HCT116 (cell line): Measurements from ENCODE around the gene GTF2IRD1. TPM values are rescaled to one million over a fixed set of nuclear protein-coding genes. Genes with fewer than 3 reads are reported as not detected.

Source experiments
- ATAC-seq: fragments of 200-7000 bp; cut with Tn5 transposase; 2 replicates; pipeline ENCODE4 v1.9.1; 2020; ENCODE audit warnings: mild to moderate bottlenecking, moderate library complexity
- BruUV-seq: library from RNA; stranded (reverse); fragments of 400-500 nt; replicated peaks from 2 replicates; lab custom pipeline; 2021; lab: Mats Ljungman, UMichigan
- CTCF ChIA-PET: fragments of 300-600 bp; sonication (Branson Sonifier 250); formaldehyde crosslinking; loops from one replicate; lab custom pipeline; 2021; ENCODE audit warnings: antibody characterized with exemption; lab: Charles Lee
- POLR2A ChIA-PET: fragments of 300-600, 350-600 bp; sonication (Branson Sonifier 250); formaldehyde crosslinking; loops from one replicate; lab custom pipeline; 2021; ENCODE audit warnings: antibody characterized with exemption; lab: Charles Lee
- RAD21 ChIA-PET, 2 experiments: fragments of 300-600 bp; sonication (Branson Sonifier 250); formaldehyde crosslinking; loops; one replicate each; lab custom pipeline; 2023; ENCODE audit warnings: low total read pairs in 2 of 2; ENCODE audit not compliant: uncharacterized antibody in 2 of 2, unreplicated experiment in 2 of 2, low non-redundant PET in 1 of 2; lab: Charles Lee
- DNase-seq: peaks from one replicate; pipeline ENCODE4 v3.0.0-alpha.2; 2010; ENCODE audit warnings: low read depth, low spot score
- H2AFZ ChIP-seq: fragments of 200-600 bp; shearing (Covaris generic), sonication (generic); 2 replicates; pipeline ENCODE4 v1.6.1; 2017; ENCODE audit warnings: low read depth, mixed run types, mixed read lengths, antibody characterized with exemption, low read length; ENCODE audit not compliant: poor library complexity, severe bottlenecking
- H3K27ac ChIP-seq: 2 replicates; pipeline ENCODE4 v1.5.1; 2012; ENCODE audit warnings: low read depth, low read length
- H3K27me3 ChIP-seq: fragments of 200-600 bp; sonication (generic); 2 replicates; pipeline ENCODE4 v1.6.1; 2016; ENCODE audit warnings: mixed run types, low read length, mixed read lengths; ENCODE audit not compliant: insufficient read depth
- H3K36me3 ChIP-seq, 2 experiments: fragments of 200-500 bp in 1 of 2; fragments of 200-600 bp in 1 of 2; sonication (Bioruptor generic) in 1 of 2; sonication (generic) in 1 of 2; 2 replicates each; pipeline versions ENCODE4 v1.5.1 to v1.6.1; 2014 to 2016; ENCODE audit warnings: low read length in 2 of 2, inconsistent platforms in 1 of 2, mixed read lengths in 1 of 2, mixed run types in 1 of 2; ENCODE audit not compliant: insufficient read depth in 2 of 2, control insufficient read depth in 1 of 2
- H3K4me1 ChIP-seq, 2 experiments: fragments of 200-600 bp in 1 of 2; sonication (generic) in 1 of 2; 2 replicates each; pipeline versions ENCODE4 v1.5.1 to v1.6.1; 2012 to 2017; ENCODE audit warnings: low read length in 2 of 2, inconsistent platforms in 1 of 2, mild to moderate bottlenecking in 1 of 2, mixed read lengths in 1 of 2, mixed run types in 1 of 2, moderate library complexity in 1 of 2; ENCODE audit not compliant: insufficient read depth in 2 of 2, control insufficient read depth in 1 of 2
- H3K4me2 ChIP-seq: fragments of 200-600 bp; sonication (generic); 2 replicates; pipeline ENCODE4 v1.6.1; 2017; ENCODE audit warnings: mixed run types, low read length, mixed read lengths
- H3K4me3 ChIP-seq, 2 experiments: fragments of 200-600 bp in 1 of 2; sonication (generic) in 1 of 2; replicated peaks in 1 of 2; 2 replicates each; pipeline ENCODE4 v1.5.1; 2011 to 2016; ENCODE audit warnings: low read length in 2 of 2, control low read depth in 1 of 2, low read depth in 1 of 2, mild to moderate bottlenecking in 1 of 2, mixed read lengths in 1 of 2, mixed run types in 1 of 2
- H3K79me2 ChIP-seq: fragments of 200-600 bp; sonication (generic); 2 replicates; pipeline ENCODE4 v1.6.1; 2017; ENCODE audit warnings: mild to moderate bottlenecking, mixed run types, low read length, moderate library complexity, mixed read lengths; ENCODE audit not compliant: insufficient read depth
- H3K9ac ChIP-seq: fragments of 200-600 bp; sonication (generic); 2 replicates; pipeline ENCODE4 v1.6.1; 2016; ENCODE audit warnings: low read length, mixed read lengths
- H3K9me2 ChIP-seq: fragments of 200-600 bp; sonication (generic), shearing (Covaris generic); 2 replicates; pipeline ENCODE4 v1.6.1; 2017; ENCODE audit warnings: mixed run types, mild to moderate bottlenecking, moderate library complexity; ENCODE audit not compliant: insufficient read depth
- H3K9me3 ChIP-seq, 2 experiments: fragments of 200-500 bp in 1 of 2; fragments of 200-600 bp in 1 of 2; sonication (Bioruptor generic) in 1 of 2; sonication (generic) in 1 of 2; 2 replicates each; pipeline ENCODE4 v1.6.1; 2014 to 2017; ENCODE audit warnings: low read length in 2 of 2, mixed read lengths in 2 of 2, inconsistent platforms in 1 of 2, low read depth in 1 of 2, mild to moderate bottlenecking in 1 of 2, mixed run types in 1 of 2, moderate library complexity in 1 of 2; ENCODE audit not compliant: control insufficient read depth in 1 of 2, insufficient read depth in 1 of 2
- H4K20me1 ChIP-seq: fragments of 200-600 bp; sonication (generic), shearing (Covaris generic); 2 replicates; pipeline ENCODE4 v1.6.1; 2017; ENCODE audit warnings: mixed run types, mild to moderate bottlenecking, moderate library complexity; ENCODE audit not compliant: insufficient read depth
- ATF3 ChIP-seq: IDR thresholded peaks from 2 replicates; pipeline ENCODE4 v1.6.1; 2012
- CEBPB ChIP-seq: IDR thresholded peaks from 2 replicates; pipeline ENCODE4 v1.6.1; 2012; ENCODE audit warnings: low read depth
- CTCF ChIP-seq, 3 experiments: fragments of 200-600 bp in 1 of 3; sonication (generic) in 1 of 3; IDR thresholded peaks in 2 of 3; conservative IDR thresholded peaks in 1 of 3; 2 replicates each; pipeline ENCODE4 v1.5.1; 2012 to 2017; ENCODE audit warnings: low read depth in 2 of 3, low read length in 2 of 3, antibody characterized with exemption in 1 of 3, borderline replicate concordance in 1 of 3, control low read depth in 1 of 3, mild to moderate bottlenecking in 1 of 3, mixed read lengths in 1 of 3, mixed run types in 1 of 3, moderate library complexity in 1 of 3; ENCODE audit not compliant: insufficient read depth in 1 of 3
- EGR1 ChIP-seq: IDR thresholded peaks from 2 replicates; pipeline ENCODE4 v1.6.1; 2012; ENCODE audit warnings: low read depth
- EZH2phosphoT487 ChIP-seq: fragments of 200-600 bp; IDR thresholded peaks from 2 replicates; pipeline ENCODE4 v1.6.1; 2018; ENCODE audit warnings: antibody characterized with exemption, borderline replicate concordance
- JUND ChIP-seq: IDR thresholded peaks from 2 replicates; pipeline ENCODE4 v1.6.1; 2012
- MAX ChIP-seq: IDR thresholded peaks from 2 replicates; pipeline ENCODE4 v1.6.1; 2012
- REST ChIP-seq: IDR thresholded peaks from 2 replicates; pipeline ENCODE4 v1.6.1; 2012; ENCODE audit warnings: low read depth
- SIN3A ChIP-seq: IDR thresholded peaks from 2 replicates; pipeline ENCODE4 v1.6.1; 2012; ENCODE audit warnings: low read depth
- SP1 ChIP-seq: IDR thresholded peaks from 2 replicates; pipeline ENCODE4 v1.6.1; 2012; ENCODE audit warnings: low read depth
- YY1 ChIP-seq: IDR thresholded peaks from 2 replicates; pipeline ENCODE4 v1.6.1; 2011; ENCODE audit warnings: low read length, low read depth, moderate library complexity, mild to moderate bottlenecking; ENCODE audit not compliant: insufficient replicate concordance; ENCODE audit errors: extremely low read depth
- ZBTB33 ChIP-seq: IDR thresholded peaks from 2 replicates; pipeline ENCODE4 v1.6.1; 2011; ENCODE audit warnings: mild to moderate bottlenecking, low read length, moderate library complexity; ENCODE audit not compliant: insufficient replicate concordance; ENCODE audit errors: extremely low read depth
- ZFX ChIP-seq: fragments of 450-650 bp; IDR thresholded peaks from 2 replicates; pipeline ENCODE4 v1.6.1; 2017
- ZNF274 ChIP-seq: fragments of 200-500 bp; sonication (Bioruptor generic); IDR thresholded peaks from 2 replicates; pipeline ENCODE4 v1.6.1; 2014; ENCODE audit warnings: mild to moderate bottlenecking, low read depth, low read length, inconsistent platforms
- intact Hi-C: fragments of 100-400 bp; cut with micrococcal nuclease; formaldehyde crosslinking; loops from 2 replicates; pipeline ENCODE4 v1.10.0; 2022
- total RNA-seq: library from RNA; stranded (reverse); gene quantifications from one replicate; pipeline ENCODE4 v1.2.1, GENCODE V29; 2021; ENCODE audit not compliant: unreplicated experiment

GTF2IRD1 gene
- total RNA-seq, 1 experiment from 2014 or later = 34.5 TPM

GRCh38 chr7:74407958-74408357, 45.7 kb upstream of the GTF2IRD1 start:
- ChIA-PET RAD21 (no interaction called here), CTCF (no interaction called here), POLR2A (no interaction called here)
- Histone ChIP-seq H2AFZ (no peak overlapping the region), H3K79me2 (no peaks in the 10 kb centered on the region), H3K4me2 (no peak overlapping the region), H3K4me1 (peaks cover 0 to 3% of the 10 kb centered on the region in 2 experiments; a peak in 2 of 4 replicates), H3K27me3 (no peaks in the 10 kb centered on the region)
- no peak for DNase-seq
- no peak for ATAC-seq
- TF ChIP-seq MAX = no peak
- no peak for TF ChIP-seq SP1
- TF ChIP-seq YY1 = no peak
- TF ChIP-seq ZFX = no peak
- no peak for TF ChIP-seq REST
- TF ChIP-seq CEBPB = no peak
- TF ChIP-seq SIN3A = no peak
- TF ChIP-seq ZNF274 = no peak
- TF ChIP-seq JUND = no peak
- no peak for TF ChIP-seq EZH2phosphoT487
- no peak for TF ChIP-seq ZBTB33
- TF ChIP-seq EGR1 = no peak
- no peak for TF ChIP-seq ATF3
- no peak for TF ChIP-seq CTCF (IDR thresholded peaks at IDR 0.05 in 2 of 3, conservative IDR thresholded peaks at IDR 0.05 in 1 of 3; ENCODE audit: borderline replicate concordance in 1 of 3, insufficient read depth in 1 of 3, low read depth in 2 of 3, low read length in 2 of 3)
- TF ChIP-seq, all 23 proteins: peak for 0
- no peaks in the 10 kb centered on the region for H4K20me1 ChIP-seq
- no peak overlapping the region for H3K4me3 ChIP-seq
- H3K9me2 ChIP-seq = no peaks in the 10 kb centered on the region
- H3K9ac ChIP-seq = no peak overlapping the region
- no peaks in the 10 kb centered on the region for H3K9me3 ChIP-seq
- H3K36me3 ChIP-seq = peaks cover 0 to 6% of the 10 kb centered on the region in 2 experiments; a peak in 2 of 4 replicates
- H3K27ac ChIP-seq = no peak overlapping the region
- BruUV-seq = no TSS peak
- intact Hi-C loops = no loop called here
